SK-N-SH (cell line): ENCODE data around the gene MYO5C. TPM values are rescaled to one million over a fixed set of nuclear protein-coding genes. Genes with fewer than 3 reads are reported as not detected.

Source experiments
- CTCF ChIA-PET: fragments of 300-600, 350-600 bp; formaldehyde crosslinking; extraction: SDS; loops from one replicate; lab custom pipeline; 2021; lab: Yijun Ruan, JAX
- POLR2A ChIA-PET: fragments of 350-600 bp; sonication (Branson Sonifier 250); formaldehyde crosslinking; extraction: SDS; loops from one replicate; lab custom pipeline; 2020; ENCODE audit warnings: antibody characterized with exemption, inconsistent platforms; lab: Yijun Ruan, JAX
- DNase-seq: peaks from one replicate; pipeline ENCODE4 v3.0.0; 2012
- H2AFZ ChIP-seq: fragments of 200-600 bp; sonication (generic); 2 replicates; pipeline ENCODE4 v1.8.1; 2016; ENCODE audit warnings: antibody characterized with exemption, mild to moderate bottlenecking, low read depth
- H3F3A ChIP-seq: fragments of 200-600 bp; sonication (generic); replicated peaks from 2 replicates; pipeline ENCODE3; 2016; ENCODE audit warnings: antibody characterized with exemption, mild to moderate bottlenecking; ENCODE audit not compliant: insufficient read depth
- H3K27ac ChIP-seq, 2 experiments: fragments of 200-500 bp in 1 of 2; fragments of 200-600 bp in 1 of 2; sonication (Bioruptor generic) in 1 of 2; sonication (generic), shearing (Covaris generic) in 1 of 2; 2 replicates each; pipeline versions ENCODE4 v1.5.1 to v1.6.1; 2014 to 2016; ENCODE audit warnings: low read depth in 2 of 2, inconsistent platforms in 1 of 2, low read length in 1 of 2, mild to moderate bottlenecking in 1 of 2, mixed read lengths in 1 of 2
- H3K27me3 ChIP-seq: fragments of 200-600 bp; sonication (generic), shearing (Covaris generic); 2 replicates; pipeline ENCODE4 v1.6.1; 2016; ENCODE audit warnings: mixed run types; ENCODE audit not compliant: insufficient read depth
- H3K36me3 ChIP-seq, 2 experiments: fragments of 200-500 bp in 1 of 2; fragments of 200-600 bp in 1 of 2; sonication (Bioruptor generic) in 1 of 2; sonication (generic) in 1 of 2; replicated peaks in 1 of 2; 2 replicates each; pipeline versions ENCODE3 to v1.5.1; 2014 to 2016; ENCODE audit warnings: low read length in 1 of 2, mild to moderate bottlenecking in 1 of 2; ENCODE audit not compliant: insufficient read depth in 2 of 2, control insufficient read depth in 1 of 2
- H3K4me1 ChIP-seq, 2 experiments: fragments of 200-500 bp in 1 of 2; fragments of 200-600 bp in 1 of 2; sonication (Bioruptor generic) in 1 of 2; sonication (generic), shearing (Covaris generic) in 1 of 2; 2 replicates each; pipeline versions ENCODE4 v1.5.1 to v1.6.1; 2014 to 2016; ENCODE audit warnings: low read depth in 1 of 2, low read length in 1 of 2, mixed run types in 1 of 2; ENCODE audit not compliant: insufficient read depth in 2 of 2, control insufficient read depth in 1 of 2
- H3K4me2 ChIP-seq: fragments of 200-600 bp; sonication (generic), shearing (Covaris generic); 2 replicates; pipeline ENCODE4 v1.6.1; 2017; ENCODE audit warnings: mixed run types
- H3K4me3 ChIP-seq, 2 experiments: fragments of 200-500 bp in 1 of 2; fragments of 200-600 bp in 1 of 2; sonication (Bioruptor generic) in 1 of 2; sonication (generic), shearing (Covaris generic) in 1 of 2; 2 replicates each; pipeline versions ENCODE4 v1.5.1 to v1.8.1; 2014 to 2016; ENCODE audit warnings: low read depth in 2 of 2, inconsistent platforms in 1 of 2, low read length in 1 of 2, mild to moderate bottlenecking in 1 of 2, mixed read lengths in 1 of 2, moderate library complexity in 1 of 2
- H3K79me2 ChIP-seq: fragments of 200-600 bp; sonication (generic); 2 replicates; pipeline ENCODE4 v1.8.1; 2017; ENCODE audit warnings: mild to moderate bottlenecking; ENCODE audit not compliant: insufficient read depth
- H3K9ac ChIP-seq: fragments of 200-600 bp; sonication (generic); 2 replicates; pipeline ENCODE4 v1.6.1; 2017; ENCODE audit warnings: mixed run types
- H3K9me2 ChIP-seq: fragments of 200-600 bp; sonication (generic); 2 replicates; pipeline ENCODE4 v1.6.1; 2017; ENCODE audit warnings: mixed run types
- H3K9me3 ChIP-seq: fragments of 200-600 bp; sonication (generic); 2 replicates; pipeline ENCODE4 v1.6.1; 2017; ENCODE audit warnings: mixed run types, mild to moderate bottlenecking, moderate library complexity
- H4K20me1 ChIP-seq: fragments of 200-600 bp; sonication (generic); 2 replicates; pipeline ENCODE4 v1.6.1; 2017; ENCODE audit warnings: mild to moderate bottlenecking, mixed run types; ENCODE audit not compliant: insufficient read depth
- CTCF ChIP-seq: fragments of 200-600 bp; sonication (generic); IDR thresholded peaks from 2 replicates; pipeline ENCODE4 v1.6.1; 2017; ENCODE audit warnings: antibody characterized with exemption, mild to moderate bottlenecking, moderate library complexity
- ELF1 ChIP-seq: IDR thresholded peaks from 2 replicates; pipeline ENCODE4 v1.4.0; 2012
- EZH2phosphoT487 ChIP-seq: fragments of 200-600 bp; sonication (generic); IDR thresholded peaks from 2 replicates; pipeline ENCODE4 v1.6.1; 2017; ENCODE audit warnings: low read depth, mixed run types, mild to moderate bottlenecking, antibody characterized with exemption, moderate library complexity, borderline replicate concordance
- FOSL2 ChIP-seq: IDR thresholded peaks from 2 replicates; pipeline ENCODE4 v1.4.0; 2012; ENCODE audit warnings: low read depth, mild to moderate bottlenecking, moderate library complexity, borderline replicate concordance
- FOXJ3 ChIP-seq: sonication (generic); formaldehyde crosslinking; IDR thresholded peaks from 2 replicates; pipeline ENCODE4 v1.5.1; 2020; ENCODE audit warnings: mild to moderate bottlenecking, missing genetic modification reagents
- FOXM1 ChIP-seq: IDR thresholded peaks from 2 replicates; pipeline ENCODE4 v1.4.0; 2012; ENCODE audit warnings: low read depth, mild to moderate bottlenecking
- GABPA ChIP-seq: IDR thresholded peaks from 2 replicates; pipeline ENCODE4 v1.4.0; 2012; ENCODE audit warnings: low read depth, mild to moderate bottlenecking
- GATA2 ChIP-seq: sonication (generic); formaldehyde crosslinking; IDR thresholded peaks from 2 replicates; pipeline ENCODE4 v1.5.0; 2020; ENCODE audit warnings: mild to moderate bottlenecking, missing genetic modification reagents
- JUND ChIP-seq: IDR thresholded peaks from 2 replicates; pipeline ENCODE4 v1.4.0; 2012
- MXI1 ChIP-seq: IDR thresholded peaks from 2 replicates; pipeline ENCODE4 v1.6.1; 2012; ENCODE audit warnings: mild to moderate bottlenecking, low read depth, low read length, improper control_type of control experiment
- NFIC ChIP-seq: IDR thresholded peaks from 2 replicates; pipeline ENCODE4 v1.4.0; 2012; ENCODE audit warnings: borderline replicate concordance
- NRF1 ChIP-seq: IDR thresholded peaks from 2 replicates; pipeline ENCODE4 v1.6.1; 2012; ENCODE audit warnings: low read depth, mild to moderate bottlenecking, low read length
- PBX3 ChIP-seq: IDR thresholded peaks from 2 replicates; pipeline ENCODE4; 2012
- RCOR1 ChIP-seq: fragments of 150-350 bp; IDR thresholded peaks from 2 replicates; pipeline ENCODE4 v1.6.1; 2017; ENCODE audit warnings: antibody characterized with exemption, low read length
- REST ChIP-seq: IDR thresholded peaks from 2 replicates; pipeline ENCODE4 v1.6.1; 2012; ENCODE audit warnings: mild to moderate bottlenecking, low read depth, low read length, moderate library complexity
- SMC3 ChIP-seq: IDR thresholded peaks from 2 replicates; pipeline ENCODE4 v1.6.1; 2012; ENCODE audit warnings: low read depth, low read length, improper control_type of control experiment
- YY1 ChIP-seq: IDR thresholded peaks from 2 replicates; pipeline ENCODE4 v1.4.0; 2012; ENCODE audit warnings: low read depth, mild to moderate bottlenecking
- WGBS: methylation state at CpG from one replicate; pipeline ENCODE4 v1.1.6; 2017; ENCODE audit warnings: low lambda C conversion rate; 5-methylcytosine and 5-hydroxymethylcytosine counted together
- polyA plus RNA-seq, 3 experiments: library from polyadenylated mRNA; depleted of rRNA; stranded (reverse); fragments of >200 nt; gene quantifications; 2 replicates each; pipeline ENCODE4 v1.2.3, GENCODE V29; 2012

MYO5C gene
- polyA plus RNA-seq, 1 of the 3 experiments (the other 2 are of a cell fraction): 0.99 TPM

- Histone ChIP-seq H3K27ac (no peak overlapping the region), H3F3A (no peaks in the 10 kb centered on the region), H3K4me2 (no peak overlapping the region), H3K79me2 (no peaks in the 10 kb centered on the region)
- CTCF ChIA-PET: interaction anchor here (0.8 to 2.0 kb wide), 3 partner anchors 13 to 234 kb away, joined by 3 to 8 read pairs (median 4); no protein-coding TSS in a partner anchor
- DNase-seq: no peak
- TF ChIP-seq JUND (no peak), GATA2 (CRISPR knock-in tag) (no peak), FOSL2 (no peak), NRF1 (no peak), MXI1 (no peak), CTCF (no peak), RCOR1 (no peak)
- TF ChIP-seq, all 33 proteins: peak for 0
- Histone ChIP-seq H3K9me3 (no peaks in the 10 kb centered on the region), H2AFZ (no peak overlapping the region), H3K9ac (no peak overlapping the region), H3K36me3 (no peaks in the 10 kb centered on the region), H3K9me2 (no peaks in the 10 kb centered on the region), H3K27me3 (no peaks in the 10 kb centered on the region), H3K4me1 (no peaks in the 10 kb centered on the region), H3K4me3 (no peak overlapping the region), H4K20me1 (no peaks in the 10 kb centered on the region)
- POLR2A ChIA-PET: no interaction called here
- 92% methylated on average over 7 of the region's 7 CpGs for WGBS
These were observed 74.5 kb downstream of the MYO5C start for GRCh38 chr15:52220937-52221660.

GRCh38 chr15:52220251-52220650, 75.4 kb downstream of the MYO5C start:
- Histone ChIP-seq H3K9me2 (no peaks in the 10 kb centered on the region), H2AFZ (no peak overlapping the region), H3K4me2 (no peak overlapping the region), H3K36me3 (no peaks in the 10 kb centered on the region), H3F3A (no peaks in the 10 kb centered on the region), H3K27ac (no peak overlapping the region), H3K4me3 (no peak overlapping the region), H3K9ac (no peak overlapping the region), H3K9me3 (no peaks in the 10 kb centered on the region), H3K79me2 (no peaks in the 10 kb centered on the region), H3K27me3 (no peaks in the 10 kb centered on the region), H3K4me1 (no peaks in the 10 kb centered on the region), H4K20me1 (no peaks in the 10 kb centered on the region)
- WGBS: 94% methylated on average over 6 of the region's 6 CpGs
- CTCF ChIA-PET: interaction anchor here (0.8 to 2.0 kb wide), 4 partner anchors 12 to 241 kb away, joined by 3 to 8 read pairs (median 4); no protein-coding TSS in a partner anchor
- no peak for DNase-seq
- POLR2A ChIA-PET: no interaction called here
- TF ChIP-seq FOXM1 (no peak), GABPA (no peak), REST (no peak), ELF1 (no peak), JUND (no peak), PBX3 (no peak), NFIC (no peak), FOXJ3 (no peak), YY1 (no peak), CTCF (no peak), EZH2phosphoT487 (no peak), FOSL2 (no peak), RCOR1 (no peak), SMC3 (no peak)
